Muscle of arm (tissue), 12 donors: ENCODE results near the gene BSND. TPM values are rescaled to one million over a fixed set of nuclear protein-coding genes. Genes with fewer than 3 reads are reported as not detected.
A peak's percentile ranks its signal among the peaks of the same experiment; 100 is the strongest.

Source experiments
- DNase-seq: peaks from one replicate; pipeline ENCODE4 v3.0.0-alpha.2; 2013
- polyA plus RNA-seq, 12 donors: library from polyadenylated mRNA; unstranded; fragments of 120-200 nt; gene quantifications; one replicate each; pipeline ENCODE4 v1.2.1, GENCODE V29; 2013; ENCODE audit not compliant: insufficient read length in 12 of 12

BSND gene
- polyA plus RNA-seq, 12 donors = 0.03 to 0.07 (median 0.05) TPM; not detected in 6

DNA sequence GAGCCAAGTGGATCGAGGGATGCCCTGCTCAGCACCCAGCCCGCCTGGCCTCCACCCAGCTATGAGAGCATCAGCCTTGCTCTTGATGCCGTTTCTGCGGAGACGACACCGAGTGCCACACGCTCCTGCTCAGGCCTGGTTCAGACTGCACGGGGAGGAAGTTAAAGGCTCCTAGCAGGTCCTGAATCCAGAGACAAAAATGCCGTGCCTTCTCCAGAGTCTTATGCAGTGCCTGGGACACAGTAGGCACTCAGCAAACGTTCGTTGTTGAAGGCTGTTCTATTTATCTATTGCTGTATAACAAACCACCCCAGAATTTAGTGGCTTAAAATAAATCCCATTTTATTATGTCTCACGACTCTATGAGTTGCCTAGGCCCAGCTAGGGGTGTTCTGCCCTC, 6.8 kb upstream of the BSND start:
- DNase-seq = no peak

DNA sequence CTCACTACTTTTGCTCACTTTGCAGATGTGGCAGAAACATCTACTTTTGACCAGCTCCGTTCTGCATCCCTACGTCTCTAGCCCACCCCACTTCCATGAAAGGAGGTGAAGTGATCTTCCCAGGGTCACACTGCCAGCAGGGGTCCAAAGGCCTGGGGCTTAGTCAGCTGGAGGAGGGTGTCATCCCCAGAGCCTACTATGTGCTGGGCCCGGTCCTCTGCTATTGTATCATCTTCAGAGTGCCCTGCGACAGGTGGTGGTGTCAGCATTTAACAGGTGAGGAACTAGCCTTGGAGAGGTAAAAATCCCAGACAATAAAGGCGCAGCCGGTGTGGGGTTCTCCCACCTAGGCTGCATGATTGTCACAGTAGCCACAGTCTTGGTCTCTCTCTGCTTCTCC, 5.6 kb upstream of the BSND start:
- DNase-seq = no peak

DNA sequence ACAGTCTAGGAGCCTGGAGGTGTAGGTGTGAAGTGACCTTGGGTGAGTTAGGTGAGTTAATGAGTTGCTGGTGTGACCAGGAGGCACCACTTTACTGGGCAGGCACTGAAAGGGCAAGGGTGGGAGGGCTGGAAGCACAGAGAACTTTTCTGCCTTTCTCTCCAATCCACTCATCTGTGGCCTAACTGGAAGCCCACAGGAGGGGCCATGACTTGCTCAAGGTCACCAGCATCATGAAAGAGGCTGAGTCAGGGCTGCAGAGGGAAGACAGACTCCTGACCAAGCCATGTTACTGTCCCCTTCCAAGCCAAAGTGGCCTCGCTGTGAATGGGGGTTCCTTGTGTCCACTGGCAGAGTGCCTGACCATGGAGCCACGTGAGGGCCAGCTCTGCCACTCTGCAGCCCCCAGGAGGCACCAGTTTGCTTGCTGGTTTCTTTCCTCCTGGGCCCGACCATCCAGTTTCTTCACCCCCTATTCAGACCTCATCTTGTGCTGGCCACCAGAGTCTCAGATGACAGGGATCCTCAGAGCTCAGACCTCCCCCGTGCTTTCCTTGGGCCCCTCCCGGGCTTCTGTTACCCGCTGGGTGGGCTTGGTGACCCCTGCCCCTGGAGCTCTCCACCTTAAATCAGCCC, 4.3 kb upstream of the BSND start:
- no peak for DNase-seq

DNA sequence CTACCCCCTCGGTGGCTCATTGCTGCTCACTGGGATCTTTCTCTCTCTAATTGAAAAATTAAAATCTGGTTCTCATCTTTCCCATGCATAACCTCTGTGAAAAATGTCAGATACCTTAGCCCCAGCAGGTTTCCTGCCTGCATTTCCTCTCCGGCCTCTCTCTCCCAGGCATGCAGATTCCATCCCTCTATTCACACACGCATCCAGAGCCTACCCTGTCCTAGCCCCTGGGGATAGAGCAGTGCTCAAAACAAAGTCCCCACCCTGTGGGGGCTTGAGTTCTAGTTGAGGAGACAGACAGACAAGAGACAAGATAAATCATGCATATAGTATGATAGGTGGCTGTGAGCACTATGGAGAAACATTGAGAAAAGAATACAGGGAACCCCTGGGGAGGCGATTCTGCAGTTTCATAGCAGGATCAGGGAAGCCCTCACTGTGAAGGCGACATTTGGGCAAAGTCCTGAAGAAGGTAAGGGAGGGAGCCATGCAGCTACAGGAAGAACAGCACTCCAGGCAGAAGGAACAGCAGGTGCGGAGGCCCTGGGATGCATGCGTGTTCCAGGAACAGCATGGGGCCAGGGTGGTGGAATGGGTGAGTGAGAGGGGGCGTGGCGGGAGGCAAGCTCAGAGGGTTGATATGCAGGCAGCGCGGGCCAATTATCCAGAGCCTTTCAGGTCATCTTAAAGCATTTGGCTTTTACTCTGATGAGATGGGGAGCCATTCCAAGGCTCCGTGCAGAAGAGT, 3.5 kb upstream of the BSND start:
- no peak for DNase-seq

DNA sequence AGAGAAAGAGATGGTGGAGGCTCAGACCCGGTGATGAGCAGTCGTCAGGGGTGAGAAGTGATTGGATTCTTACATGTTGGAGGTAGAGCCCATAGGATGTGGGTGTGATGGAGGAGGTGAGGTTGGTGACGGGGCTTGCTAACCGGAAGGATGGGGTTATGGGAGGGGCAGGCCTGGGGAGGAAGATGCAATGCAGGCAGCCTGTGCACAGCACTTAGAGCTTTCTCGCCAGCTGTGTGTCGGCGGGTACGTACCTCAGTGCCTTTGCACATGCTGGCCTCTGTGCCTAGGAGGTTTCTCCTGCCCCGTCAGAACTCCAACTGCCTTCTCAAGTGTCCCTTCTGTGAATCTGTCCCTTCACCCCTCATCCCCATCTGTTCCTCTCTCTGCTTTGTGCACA, 2.9 kb upstream of the BSND start:
- DNase-seq = no peak

DNA sequence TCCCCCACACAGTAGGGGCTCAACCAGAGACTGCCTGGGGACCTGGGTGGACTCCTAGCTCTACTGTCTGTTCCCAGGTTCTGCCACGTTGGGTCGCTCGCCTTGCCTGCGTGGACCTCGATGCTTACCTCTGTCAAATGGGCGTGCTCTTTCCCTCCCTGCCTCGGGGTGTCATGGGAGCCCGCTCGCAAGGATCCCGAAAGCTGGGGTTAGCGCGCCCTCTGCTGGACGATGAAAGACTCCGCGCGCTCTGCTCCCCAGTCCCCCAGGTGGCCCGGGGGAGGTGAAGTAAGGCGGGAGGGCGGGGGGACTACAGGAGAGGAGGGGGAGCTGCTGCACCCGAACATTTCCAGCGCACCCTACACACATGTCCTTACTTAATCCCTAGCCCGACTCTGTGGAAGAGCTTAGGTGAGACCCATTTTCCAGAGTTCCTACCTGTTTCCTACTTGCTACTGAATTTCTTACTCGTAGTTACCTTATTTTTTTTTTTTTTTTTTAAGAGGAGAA, 2.3 kb upstream of the BSND start:
- DNase-seq = peak; percentile 61

DNA sequence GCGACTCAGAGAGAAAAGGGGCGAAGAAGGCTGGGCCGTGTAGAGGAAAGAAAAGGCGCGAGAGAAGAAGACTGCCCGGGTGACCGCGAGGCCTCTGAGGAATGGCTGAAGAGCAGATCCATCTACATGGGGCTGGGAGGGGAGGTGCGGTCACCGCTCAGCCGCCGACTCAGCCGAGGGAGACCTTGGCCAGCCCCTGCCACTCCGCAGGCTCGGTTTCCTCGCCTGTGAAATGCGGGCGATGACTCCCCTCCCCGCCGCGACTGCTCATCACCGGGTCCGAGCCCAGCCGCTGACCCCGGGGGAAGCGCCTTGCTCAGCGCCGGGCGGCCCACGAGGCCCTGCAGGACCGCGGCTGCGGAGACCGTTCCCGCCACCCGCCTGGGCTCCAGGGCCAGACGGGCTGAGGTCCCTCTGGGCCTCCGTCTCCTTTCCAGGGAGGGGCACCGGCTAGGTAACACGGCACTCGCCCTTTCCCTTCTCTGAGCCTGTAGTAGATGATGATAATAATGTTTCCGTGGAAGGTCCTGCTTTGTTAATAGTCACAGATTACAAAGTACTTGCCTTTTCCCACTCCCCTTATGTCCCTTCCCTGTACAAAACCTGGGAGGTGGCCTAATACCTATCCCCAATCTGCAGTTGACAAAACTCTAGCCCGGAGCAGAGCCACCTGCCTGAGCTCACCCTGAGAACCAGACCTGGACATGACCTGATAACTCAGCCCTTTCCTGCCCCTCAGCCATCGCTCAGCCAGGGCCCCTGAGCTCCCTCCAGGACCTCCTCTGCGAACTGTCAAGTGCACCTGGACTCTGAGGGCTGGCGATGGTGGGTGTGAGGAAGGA, 1.6 kb upstream of the BSND start:
- no peak for DNase-seq

DNA sequence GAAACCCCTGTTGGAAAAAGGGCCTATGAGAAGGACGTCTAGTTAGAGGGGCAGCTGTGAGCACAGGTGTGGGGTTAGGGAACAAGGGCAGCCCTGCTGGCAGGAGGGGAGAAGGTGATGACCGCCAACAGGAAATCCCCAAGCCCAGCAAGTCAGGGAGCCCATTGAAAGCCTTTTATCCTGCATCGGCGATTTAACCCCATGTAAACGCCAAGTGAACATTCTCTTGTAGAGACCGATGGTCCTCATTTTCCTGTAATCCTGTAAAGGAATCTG, 1.1 kb upstream of the BSND start:
- no peak for DNase-seq

DNA sequence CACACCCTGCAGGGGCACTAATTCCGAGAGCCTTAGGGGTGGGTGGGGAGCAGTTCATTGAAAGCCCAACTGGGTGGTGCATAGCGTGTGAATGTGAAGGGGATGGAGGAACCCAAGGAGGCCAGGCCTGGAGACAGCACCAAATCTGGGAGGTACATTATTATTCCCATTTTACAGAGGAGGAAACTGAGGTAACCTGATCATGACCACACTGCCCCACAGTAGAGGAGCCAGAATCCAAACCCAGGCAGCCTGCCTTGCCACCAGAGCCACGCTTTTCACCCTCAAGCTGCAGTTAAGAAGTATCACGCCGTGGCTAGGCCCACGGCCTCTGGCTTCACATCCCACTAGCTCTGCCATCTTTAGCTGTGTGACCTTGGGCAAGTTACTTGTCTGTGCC, 633 bp upstream of the BSND start:
- DNase-seq = no peak

DNA sequence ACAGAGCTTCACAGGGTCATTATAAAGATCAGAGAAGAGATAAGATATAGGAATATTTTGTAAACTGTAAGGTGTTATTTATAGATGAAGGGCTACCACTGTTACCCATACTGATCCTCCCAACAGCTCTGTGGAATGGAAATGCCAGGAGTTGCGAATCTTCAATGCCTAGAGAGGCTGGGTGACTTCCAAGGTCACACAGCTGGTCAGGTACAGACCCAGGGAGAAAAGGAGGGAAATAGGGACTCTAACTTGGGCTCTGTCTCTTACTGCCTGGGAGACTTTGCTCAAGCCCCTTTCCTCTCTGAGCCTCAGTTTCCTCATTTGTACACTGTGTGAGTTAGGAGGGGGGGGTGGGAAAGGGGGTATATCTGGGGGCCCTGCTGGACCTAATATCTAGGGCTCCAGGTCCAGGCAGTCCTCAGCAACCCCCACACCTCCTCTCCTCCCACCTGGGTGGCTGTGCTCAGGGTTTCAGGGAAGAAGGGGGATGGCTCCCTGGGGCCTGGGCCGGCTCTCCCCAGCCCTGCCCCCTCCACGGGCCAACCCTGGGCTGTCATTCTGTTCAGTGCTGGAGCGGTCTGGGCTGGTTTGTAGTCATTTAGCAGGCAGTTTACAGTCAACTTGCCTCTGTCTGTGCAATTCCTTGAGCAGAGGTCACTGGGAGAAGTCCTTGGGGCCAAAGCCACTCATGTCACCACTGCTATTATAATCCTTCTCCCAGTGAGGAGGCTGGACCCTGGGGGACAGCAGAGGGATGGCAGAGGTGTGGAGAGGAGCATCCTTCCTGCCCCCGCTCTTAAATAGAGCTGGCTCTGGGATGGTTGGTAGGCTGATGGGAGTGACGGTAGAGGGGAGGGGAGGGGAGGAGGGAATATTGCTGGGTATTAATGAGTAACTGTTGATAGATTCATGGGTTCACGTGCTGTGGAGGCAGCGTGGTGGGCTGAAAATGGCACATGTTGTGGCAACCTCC, 1.7 kb downstream of the BSND start:
- DNase-seq = no peak

DNA sequence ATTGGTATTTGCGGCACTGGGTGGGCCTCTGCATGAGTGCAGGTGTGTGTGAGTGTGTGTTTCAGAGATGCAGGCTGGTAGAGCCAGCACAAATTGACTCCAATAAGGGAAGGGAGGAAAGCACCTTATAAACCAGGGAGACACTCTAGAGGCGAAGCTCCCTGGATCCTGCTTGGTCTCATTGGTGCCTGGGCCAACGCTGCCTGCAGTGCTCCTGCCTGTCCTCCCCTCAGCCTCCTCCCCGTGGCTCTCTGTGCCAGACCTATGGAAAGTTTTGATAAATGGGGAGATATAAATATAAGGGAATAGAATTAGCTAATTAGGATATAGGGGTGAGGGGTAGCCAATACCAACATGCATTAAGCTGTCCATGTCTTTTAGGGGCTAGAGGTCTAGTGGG, 2.6 kb downstream of the BSND start:
- no peak for DNase-seq

DNA sequence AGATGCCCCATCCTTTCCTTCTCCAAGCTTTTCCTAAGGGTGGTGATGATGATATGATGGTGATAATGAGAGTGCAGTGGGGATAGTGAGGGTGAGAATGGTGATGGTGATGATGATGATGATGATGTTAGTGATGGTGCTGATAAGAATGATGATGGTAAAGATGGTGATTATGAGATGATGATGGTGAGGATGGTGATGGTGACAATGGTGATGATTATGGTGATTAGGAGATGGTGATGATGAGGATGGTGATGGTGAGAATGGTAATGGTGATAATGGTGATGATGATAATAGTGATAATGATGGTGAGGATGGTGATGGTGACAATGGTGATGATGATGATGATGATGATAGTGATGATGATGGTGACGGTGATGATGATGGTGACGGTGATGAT, 4.0 kb downstream of the BSND start:
- DNase-seq = no peak

DNA sequence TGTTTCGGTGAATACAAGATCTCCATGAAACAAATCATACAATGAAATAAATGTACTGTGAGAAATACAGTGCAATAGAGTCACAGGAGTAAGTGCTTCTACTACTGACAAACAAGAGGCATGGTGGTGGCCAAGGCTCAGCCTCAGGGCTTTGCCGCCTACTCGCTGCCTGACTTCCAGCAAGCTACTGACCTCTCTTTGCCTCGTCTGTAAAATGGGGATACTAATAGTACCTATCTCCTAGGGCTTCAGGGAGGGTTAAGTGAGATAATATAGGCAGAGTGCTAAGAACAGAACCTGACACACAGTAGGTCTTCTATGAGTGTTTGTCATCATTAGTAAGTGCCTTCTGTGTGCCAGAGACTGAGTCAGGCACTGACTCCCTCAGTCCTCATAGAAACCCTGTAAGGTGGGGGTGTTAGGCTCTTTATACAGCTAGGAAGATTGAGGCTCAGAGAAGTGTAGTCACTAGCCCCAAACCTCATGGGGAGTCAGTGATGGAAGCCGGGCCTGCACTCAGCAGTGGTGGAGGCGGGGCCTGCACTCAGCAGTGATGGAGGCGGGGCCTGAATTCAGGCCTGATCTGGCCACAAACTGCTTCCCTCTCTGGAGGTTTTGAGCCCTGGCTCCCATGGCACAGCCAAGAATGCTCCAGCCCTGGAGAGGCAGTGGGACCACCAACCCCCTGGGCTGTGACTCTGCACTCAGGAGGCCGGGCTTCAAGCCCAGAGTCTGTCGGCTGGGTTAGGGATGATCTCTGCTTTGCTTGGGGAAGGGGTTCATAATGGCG, 6.8 kb downstream of the BSND start:
- DNase-seq = no peak

DNA sequence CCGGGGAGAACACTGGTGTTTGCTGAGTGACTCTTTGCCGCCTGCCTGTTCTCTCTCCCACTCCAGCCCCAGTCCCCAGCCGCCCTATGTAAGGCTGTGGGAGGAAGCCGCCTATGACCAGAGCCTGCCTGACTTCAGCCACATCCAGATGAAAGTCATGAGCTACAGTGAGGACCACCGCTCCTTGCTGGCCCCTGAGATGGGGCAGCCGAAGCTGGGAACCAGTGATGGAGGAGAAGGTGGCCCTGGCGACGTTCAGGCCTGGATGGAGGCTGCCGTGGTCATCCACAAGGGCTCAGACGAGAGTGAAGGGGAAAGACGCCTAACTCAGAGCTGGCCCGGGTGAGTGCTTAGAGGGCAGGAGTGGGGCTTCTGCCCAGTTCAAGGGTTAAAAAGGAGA, 8.2 kb downstream of the BSND start:
- no peak for DNase-seq

DNA sequence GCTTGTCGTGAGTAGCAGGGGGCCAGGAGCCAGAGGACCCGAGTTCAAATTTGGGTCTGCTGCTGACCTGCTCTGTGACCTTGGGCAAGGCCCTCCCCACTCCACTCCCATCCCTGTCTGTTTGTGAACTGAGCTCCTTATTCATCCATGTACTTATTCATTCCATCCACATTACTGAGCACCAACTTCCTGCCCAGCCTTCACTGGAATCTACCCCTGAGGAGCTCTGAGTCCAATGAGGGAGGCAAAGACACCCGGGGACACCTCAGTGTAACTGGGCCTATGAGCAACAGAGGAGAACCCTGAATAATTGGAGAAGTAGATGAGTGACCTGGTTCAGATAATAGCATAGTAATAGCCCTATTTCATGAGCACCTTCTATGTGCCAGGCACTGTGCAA, 8.9 kb downstream of the BSND start:
- DNase-seq = no peak

DNA sequence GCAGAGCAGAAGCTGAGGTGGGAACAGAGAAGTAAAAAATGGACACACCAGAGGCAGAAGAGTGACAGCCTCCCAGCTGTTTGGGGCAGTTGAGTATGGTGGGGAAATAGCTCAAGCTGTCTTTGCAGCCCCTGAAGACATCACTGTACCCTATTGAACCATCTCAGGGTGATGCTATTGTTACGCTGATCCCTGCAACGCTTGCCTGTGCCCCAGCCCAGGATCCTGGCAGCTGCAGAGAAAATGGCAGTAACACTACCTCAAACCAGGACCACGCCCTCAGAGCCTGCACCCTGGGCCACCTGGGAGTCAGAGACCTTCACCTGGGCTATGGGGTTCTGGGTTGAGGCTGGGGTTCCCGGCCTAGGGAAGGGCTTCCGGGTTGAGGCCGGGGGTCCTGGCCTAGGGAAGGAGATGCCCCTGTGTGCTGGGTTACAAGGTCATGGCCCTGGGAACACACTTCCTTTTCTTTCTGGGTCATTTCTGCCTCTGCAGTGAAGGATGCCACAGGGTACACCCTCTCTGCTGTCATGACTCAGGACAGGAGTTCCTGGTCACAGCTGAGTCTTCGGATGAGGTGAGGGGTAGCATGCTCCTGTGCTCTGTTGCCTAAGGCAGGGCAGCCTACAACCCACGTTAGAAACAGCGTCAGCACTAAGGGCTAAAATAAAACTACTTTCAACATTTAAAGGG, 11.6 kb downstream of the BSND start:
- DNase-seq = no peak

DNA sequence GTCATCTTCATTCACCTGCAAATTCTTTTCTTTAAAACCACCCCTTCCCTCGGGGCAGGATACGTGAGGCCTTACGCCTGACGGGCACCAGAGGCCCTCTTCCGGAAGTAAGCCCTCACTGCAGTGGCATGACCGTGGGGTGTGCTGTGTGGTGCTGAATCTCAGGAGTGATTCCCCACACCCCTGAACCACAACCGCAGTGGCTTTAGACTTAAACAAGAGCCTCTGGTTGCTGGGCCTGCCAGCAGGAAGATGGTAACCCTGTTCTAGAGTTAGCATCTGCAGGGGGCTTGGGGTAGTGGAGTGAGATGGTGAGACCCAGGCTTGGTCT, 12.1 kb downstream of the BSND start:
- DNase-seq = no peak

DNA sequence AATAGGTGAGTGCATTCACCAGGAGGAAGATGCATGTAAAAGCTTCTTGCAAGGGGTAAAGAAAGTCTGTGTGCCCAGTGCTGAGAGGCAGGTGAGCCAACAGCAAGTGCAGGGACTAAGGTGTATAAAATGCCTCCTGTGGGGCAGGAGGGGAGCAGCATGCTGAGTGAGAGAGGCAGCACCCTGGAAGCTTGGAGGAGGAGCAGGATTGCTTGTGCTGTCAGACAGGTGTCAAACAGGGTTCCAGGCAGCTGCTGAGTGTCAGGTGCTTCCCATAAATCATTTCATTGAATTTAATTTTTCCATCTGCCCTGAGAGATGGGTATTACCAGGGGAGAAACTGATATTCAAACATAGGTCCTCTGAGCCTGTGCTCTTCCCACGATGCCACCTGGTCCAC, 13.9 kb downstream of the BSND start:
- no peak for DNase-seq

DNA sequence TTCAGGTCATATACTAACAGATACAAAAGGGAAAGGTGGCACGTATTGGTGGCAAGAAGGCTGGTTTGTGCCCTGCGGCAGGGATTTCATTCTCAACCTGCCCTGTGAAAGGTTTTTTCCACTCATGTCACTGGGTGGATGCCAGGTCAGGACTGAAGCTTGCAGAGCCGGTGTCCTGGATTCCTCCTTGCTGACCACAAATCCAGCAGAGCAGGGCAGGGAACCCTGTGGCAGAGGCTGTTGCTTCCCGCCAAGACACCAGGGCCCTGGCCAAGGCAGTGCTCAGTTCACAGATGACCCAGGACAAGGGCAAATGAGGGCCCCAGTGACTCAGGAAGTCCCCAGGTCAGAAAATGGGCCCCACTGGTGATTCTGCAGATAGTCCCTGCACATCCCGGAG, 16.4 kb downstream of the BSND start:
- no peak for DNase-seq
